Measurements from ENCODE around the gene REEP3. TPM values are rescaled to one million over a fixed set of nuclear protein-coding genes. Genes with fewer than 3 reads are reported as not detected.
A peak's percentile ranks its signal among the peaks of the same experiment; 100 is the strongest.

The REEP3 gene
- total RNA-seq, 3 donors from 2014 or later (not counting 1 experiment from before 2014, with no cell fraction given) = 4.6 to 10.2 (median 8.3) TPM

DNA sequence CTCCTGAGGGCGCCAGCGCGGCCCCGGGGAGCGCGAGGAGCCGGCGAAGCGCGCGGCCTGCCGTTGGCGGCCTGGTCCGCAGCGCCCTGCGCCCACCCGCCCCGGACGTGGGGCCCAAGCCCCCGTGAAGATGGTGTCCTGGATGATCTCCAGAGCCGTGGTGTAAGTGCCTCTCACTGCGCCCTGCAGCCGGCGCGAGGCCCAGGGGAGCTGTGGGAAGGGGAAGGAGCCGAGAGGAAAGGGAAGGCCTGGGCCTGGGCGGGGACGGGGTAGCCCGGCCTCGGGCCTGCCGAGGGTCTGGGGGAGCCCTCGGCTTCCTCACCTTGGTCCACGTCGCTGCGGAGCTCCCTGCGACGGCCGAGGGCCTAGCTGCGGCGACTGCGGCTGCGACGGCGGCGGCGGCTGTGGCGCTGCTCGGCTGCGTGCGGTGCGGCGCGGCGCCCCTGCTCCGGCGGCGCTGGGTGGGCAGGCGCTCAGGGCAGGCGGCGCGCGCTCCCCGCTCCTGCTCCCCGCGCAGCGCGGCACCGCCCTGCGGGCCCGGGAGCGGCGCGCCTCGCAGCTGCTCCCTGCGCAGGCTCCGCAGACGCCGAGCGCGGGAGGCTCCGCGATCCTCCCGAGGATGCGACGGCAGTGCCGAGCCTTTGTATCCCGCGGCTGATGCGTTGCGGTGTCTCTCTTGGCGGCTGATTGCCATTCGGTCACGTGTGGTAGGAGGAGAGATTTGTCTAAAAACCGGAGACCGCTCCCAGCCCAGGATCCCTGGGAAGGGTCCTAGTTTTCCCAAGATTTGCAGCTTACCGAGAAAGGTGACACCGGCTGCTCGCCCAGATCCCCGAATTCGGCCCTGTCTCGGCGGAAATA is 445 bp downstream of the REEP3 start:
- no peaks in the 10 kb centered on the region for H3K9me3 ChIP-seq (ENCODE audit: control insufficient read depth, insufficient read depth, low read length)
- peaks cover 5% of the 10 kb centered on the region for H3K4me1 ChIP-seq (ENCODE audit: control insufficient read depth, insufficient read depth, low read length)
- H3K9me3 Mint-ChIP-seq = no peaks in the 10 kb centered on the region

DNA sequence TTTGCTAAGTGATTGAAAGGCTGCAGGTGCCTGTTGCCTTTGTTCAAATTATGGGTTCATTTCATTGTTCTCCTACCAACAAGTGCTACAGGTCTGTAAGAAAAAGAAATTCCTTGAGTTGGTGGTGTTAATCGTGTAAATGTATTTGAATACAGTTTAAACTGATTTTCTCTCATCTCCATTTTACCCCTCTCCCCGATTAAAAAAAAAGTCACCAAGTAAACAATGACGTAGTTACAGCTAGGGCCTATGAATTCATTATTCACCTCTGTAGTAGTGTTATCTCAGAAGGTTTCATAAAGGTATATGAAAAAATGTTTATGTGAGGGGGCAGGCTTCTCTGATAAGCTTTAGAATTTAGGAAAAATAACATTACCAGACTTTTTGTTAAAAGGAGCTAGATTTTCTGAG is 1.1 kb downstream of the REEP3 start:
- DNase-seq = peak in 1 of 2 donors; percentile 59
- ATAC-seq = no peak
- H3K4me3 Mint-ChIP-seq = peak overlapping the region; percentile 92
- H3K27ac Mint-ChIP-seq = peak overlapping the region; percentile 79 to 81
- intact Hi-C loops (cut with micrococcal nuclease) = loop anchor here (2.0 to 5.0 kb wide), 2 partner anchors 55 to 257 kb away; partner anchors contain the start of gene JMJD1C
- no peaks in the 10 kb centered on the region for H3K27me3 Mint-ChIP-seq (ENCODE audit: low read depth in 2 of 2)
- H3K4me1 ChIP-seq (ENCODE audit: control insufficient read depth, insufficient read depth, low read length) = peaks cover 5% of the 10 kb centered on the region
- no peaks in the 10 kb centered on the region for H3K36me3 Mint-ChIP-seq
- H3K27ac ChIP-seq (ENCODE audit: low read length) = peak overlapping the region; percentile 68
- 67% methylated on average over 1 of the region's 3 CpGs for WGBS (ENCODE audit: insufficient coverage)
- no peaks in the 10 kb centered on the region for H3K9me3 Mint-ChIP-seq
- H3K27me3 ChIP-seq (ENCODE audit: control insufficient read depth, insufficient read depth, low read length) = no peaks in the 10 kb centered on the region
- no peaks in the 10 kb centered on the region for H3K9me3 ChIP-seq (ENCODE audit: control insufficient read depth, insufficient read depth, low read length)
- H3K4me1 Mint-ChIP-seq = peaks cover 20 to 24% of the 10 kb centered on the region in 2 donors
- TF ChIP-seq, protein P1, sequence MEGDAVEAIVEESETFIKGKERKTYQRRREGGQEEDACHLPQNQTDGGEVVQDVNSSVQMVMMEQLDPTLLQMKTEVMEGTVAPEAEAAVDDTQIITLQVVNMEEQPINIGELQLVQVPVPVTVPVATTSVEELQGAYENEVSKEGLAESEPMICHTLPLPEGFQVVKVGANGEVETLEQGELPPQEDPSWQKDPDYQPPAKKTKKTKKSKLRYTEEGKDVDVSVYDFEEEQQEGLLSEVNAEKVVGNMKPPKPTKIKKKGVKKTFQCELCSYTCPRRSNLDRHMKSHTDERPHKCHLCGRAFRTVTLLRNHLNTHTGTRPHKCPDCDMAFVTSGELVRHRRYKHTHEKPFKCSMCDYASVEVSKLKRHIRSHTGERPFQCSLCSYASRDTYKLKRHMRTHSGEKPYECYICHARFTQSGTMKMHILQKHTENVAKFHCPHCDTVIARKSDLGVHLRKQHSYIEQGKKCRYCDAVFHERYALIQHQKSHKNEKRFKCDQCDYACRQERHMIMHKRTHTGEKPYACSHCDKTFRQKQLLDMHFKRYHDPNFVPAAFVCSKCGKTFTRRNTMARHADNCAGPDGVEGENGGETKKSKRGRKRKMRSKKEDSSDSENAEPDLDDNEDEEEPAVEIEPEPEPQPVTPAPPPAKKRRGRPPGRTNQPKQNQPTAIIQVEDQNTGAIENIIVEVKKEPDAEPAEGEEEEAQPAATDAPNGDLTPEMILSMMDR (IDR thresholded peaks at IDR 0.05) = no peak
- no peaks in the 10 kb centered on the region for H3K36me3 ChIP-seq (ENCODE audit: control insufficient read depth, insufficient read depth, low read length)
- peak overlapping the region; percentile 84 for H3K4me3 ChIP-seq (ENCODE audit: low read length)

More for the DNA sequence above, 445 bp downstream of the REEP3 start:
- Histone ChIP-seq H3K4me3 (ENCODE audit: low read length) (peak overlapping the region; percentile 84), H3K27ac (ENCODE audit: low read length) (peak overlapping the region; percentile 87), H3K27me3 (ENCODE audit: control insufficient read depth, insufficient read depth, low read length) (no peaks in the 10 kb centered on the region), H3K36me3 (ENCODE audit: control insufficient read depth, insufficient read depth, low read length) (no peaks in the 10 kb centered on the region)
- ATAC-seq (peak; percentile 66 to 79 (median 71)), DNase-seq (peak; percentile 49 to 84)
- peaks cover 27 to 31% of the 10 kb centered on the region in 2 donors for H3K4me1 Mint-ChIP-seq
- H3K27me3 Mint-ChIP-seq (ENCODE audit: low read depth in 2 of 2) = no peaks in the 10 kb centered on the region
- under 1% methylated on average over 100 of the region's 102 CpGs for WGBS (ENCODE audit: insufficient coverage)
- no peaks in the 10 kb centered on the region for H3K36me3 Mint-ChIP-seq
- intact Hi-C loops (cut with micrococcal nuclease) = loop anchor here (2.0 to 5.0 kb wide), 2 partner anchors 54 to 257 kb away; partner anchors contain the start of gene JMJD1C
- TF ChIP-seq, protein P1 (IDR thresholded peaks at IDR 0.05) = no peak
- H3K27ac Mint-ChIP-seq = peak overlapping the region; percentile 79 to 81
- H3K4me3 Mint-ChIP-seq = peak overlapping the region; percentile 92

DNA sequence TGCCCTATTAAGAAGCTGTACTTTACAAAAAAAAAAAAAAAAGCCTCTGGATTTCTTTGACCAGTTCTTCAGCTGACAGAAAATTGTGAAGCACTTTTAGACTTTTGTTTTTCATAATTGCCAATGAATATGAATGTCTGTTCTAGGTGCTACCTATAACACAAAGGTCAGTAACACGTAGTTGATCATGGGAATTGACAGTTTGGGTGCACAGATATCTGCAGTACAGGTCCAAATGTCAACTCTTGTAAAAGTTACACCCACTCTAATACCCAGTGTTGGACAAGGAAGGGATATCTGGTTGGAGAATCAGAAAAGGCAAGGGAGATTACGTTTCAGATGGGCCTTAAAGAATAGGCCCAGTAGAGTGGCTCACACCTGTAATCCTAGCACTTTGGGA is 1.8 kb downstream of the REEP3 start:
- Mint-ChIP-seq H3K27me3 (ENCODE audit: low read depth in 2 of 2) (no peaks in the 10 kb centered on the region), H3K4me1 (peaks cover 23% of the 10 kb centered on the region in 2 donors), H3K27ac (peak overlapping the region; percentile 79 to 81), H3K36me3 (no peaks in the 10 kb centered on the region), H3K9me3 (no peaks in the 10 kb centered on the region), H3K4me3 (peak overlapping the region; percentile 92)
- H3K36me3 ChIP-seq (ENCODE audit: control insufficient read depth, insufficient read depth, low read length) = no peaks in the 10 kb centered on the region
- no peaks in the 10 kb centered on the region for H3K27me3 ChIP-seq (ENCODE audit: control insufficient read depth, insufficient read depth, low read length)
- WGBS (ENCODE audit: insufficient coverage) = 97% methylated on average over 2 of the region's 2 CpGs
- ATAC-seq = no peak
- no peak for DNase-seq
- no peaks in the 10 kb centered on the region for H3K9me3 ChIP-seq (ENCODE audit: control insufficient read depth, insufficient read depth, low read length)
- TF ChIP-seq, protein P1 (IDR thresholded peaks at IDR 0.05) = no peak
- peaks cover 5% of the 10 kb centered on the region for H3K4me1 ChIP-seq (ENCODE audit: control insufficient read depth, insufficient read depth, low read length)
- intact Hi-C loops (cut with micrococcal nuclease) = loop anchor here (2.0 to 5.0 kb wide), 2 partner anchors 56 to 258 kb away; partner anchors contain the start of gene JMJD1C
- H3K4me3 ChIP-seq (ENCODE audit: low read length) = no peak overlapping the region
- peak overlapping the region; percentile 68 for H3K27ac ChIP-seq (ENCODE audit: low read length)
